GM21786 (cell line): ENCODE data around the gene MOB3B.
"Not testable (repeated sequence)": the region's sequence is repeated elsewhere in the genome, so short reads cannot be mapped to it uniquely, and the experiment has no call there.

Experiments used
- ATAC-seq: cut with Tn5 transposase; IDR thresholded peaks from one replicate; pipeline ENCODE4 v1.9.1; 2021; ENCODE audit not compliant: unreplicated experiment

Gene MOB3B

DNA sequence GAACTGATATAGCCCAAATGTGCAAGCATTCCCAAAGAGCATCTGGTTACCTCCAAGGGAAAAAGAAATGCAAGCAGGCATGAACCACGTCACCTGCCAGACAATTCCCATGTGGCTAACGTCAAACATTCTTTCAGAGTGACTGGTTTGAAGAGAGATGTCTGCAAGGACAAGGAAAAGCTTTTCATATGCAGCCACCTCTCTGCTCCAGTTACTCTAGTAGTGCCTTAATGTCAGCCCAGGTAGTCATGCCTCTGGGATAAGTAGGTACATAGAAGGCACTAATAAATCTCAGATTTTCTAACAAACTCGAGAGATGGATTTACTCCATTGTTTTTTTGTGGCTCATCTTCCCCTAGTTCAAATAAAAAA lies 102.4 kb downstream of the MOB3B start:
- ATAC-seq = no peak

DNA sequence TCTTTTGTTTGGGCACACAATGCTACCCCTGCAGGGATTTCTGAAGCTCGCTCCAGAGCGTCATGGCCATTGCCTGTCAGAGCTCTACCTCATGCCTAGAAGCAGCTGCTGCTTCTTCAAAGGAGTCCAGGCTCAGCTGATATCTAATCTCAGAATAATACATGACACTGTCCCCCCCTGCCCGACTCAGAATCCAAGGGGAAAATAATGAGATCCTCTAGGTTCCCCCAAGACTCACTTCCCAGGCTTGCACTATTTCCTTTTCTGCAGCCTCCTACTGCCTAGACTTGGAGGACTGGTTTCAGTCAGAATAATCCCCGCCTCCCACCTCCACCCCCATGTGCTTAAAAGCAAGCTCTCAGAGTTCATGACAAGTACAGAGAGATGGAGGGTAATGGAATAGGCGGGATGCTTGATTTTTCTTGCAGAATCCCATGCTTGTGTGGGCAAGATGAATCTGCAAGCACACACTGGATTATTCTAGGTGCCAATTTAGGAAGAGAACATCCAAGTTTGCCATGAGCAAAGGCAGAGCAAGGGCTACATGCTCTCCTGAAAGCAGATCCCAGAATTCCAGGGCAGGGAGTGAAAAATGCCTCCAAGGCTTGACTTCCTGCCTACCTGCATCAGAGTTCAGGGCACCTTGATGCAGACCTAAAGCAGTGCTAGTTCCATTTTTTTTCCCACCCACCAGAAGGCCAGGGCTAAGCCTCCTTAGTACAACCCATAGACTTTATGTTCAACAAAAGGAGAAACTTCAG lies 102.9 kb downstream of the MOB3B start:
- ATAC-seq = no peak

DNA sequence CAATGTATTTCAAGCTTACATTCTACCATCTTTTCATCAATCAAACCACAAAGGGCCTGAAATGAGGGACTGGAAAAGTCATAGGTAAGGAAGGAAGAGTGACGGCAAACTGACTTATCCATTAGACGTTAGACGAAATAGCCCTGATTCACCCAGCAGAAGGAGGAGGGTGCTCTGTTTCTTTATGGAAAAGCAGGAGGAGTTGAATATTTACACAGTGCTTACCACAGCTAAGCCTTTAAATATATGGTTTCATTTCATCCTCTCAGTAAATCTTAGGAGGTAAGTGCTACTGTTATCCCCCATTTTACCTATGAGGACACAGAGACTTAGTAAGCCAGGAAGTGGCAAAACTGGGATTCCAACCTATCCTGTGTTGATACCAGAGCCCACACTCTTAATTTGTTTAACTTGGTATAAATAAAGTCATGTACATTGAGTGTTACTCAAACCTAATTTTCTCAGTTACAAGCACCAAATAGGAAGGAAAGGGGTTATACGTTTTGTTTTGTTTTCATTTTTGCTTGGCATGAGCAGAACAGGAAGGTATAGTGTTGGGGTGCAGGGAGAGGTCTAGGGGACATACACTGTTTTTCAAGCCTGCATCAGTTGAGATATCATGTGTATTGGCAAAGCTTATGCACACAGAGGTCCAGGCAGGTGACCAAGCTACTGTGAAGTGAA lies 103.6 kb downstream of the MOB3B start:
- no peak for ATAC-seq

DNA sequence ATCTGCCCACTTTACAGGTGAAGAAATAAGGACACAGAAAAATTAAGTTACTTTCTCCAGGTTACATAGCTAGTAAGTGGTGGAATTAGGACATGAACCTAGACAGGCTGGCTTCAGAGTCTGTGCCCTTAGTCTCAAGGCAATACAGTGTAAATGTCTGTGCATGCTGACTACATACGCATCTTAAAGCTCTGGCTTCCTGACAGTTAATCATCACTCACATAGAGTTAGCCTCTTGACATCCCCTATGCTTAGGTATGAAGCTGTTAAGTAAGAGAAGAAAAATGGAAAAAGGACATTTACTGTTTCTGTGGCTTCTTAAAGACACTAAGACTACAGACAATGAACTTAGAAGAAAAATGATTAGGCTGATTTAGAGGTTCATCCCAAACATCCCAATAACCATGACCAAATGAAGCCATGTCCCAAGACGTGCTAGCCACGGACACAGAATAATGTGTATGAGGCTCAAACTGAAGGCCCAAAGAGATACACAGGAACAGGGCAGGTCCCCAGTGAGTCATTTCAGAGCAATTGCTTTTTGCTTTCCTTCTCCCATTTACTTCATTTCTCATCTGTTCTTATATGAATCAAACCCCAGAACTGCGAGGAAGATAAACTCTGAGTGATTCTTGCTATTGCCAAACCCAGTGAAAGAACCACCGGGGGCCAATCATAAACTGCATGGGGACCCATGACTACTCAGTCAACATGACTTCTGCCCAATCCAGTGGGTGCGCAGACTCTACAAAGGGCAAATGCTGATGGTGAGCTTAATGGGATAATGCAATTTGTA lies 105.5 kb downstream of the MOB3B start:
- ATAC-seq = no peak

DNA sequence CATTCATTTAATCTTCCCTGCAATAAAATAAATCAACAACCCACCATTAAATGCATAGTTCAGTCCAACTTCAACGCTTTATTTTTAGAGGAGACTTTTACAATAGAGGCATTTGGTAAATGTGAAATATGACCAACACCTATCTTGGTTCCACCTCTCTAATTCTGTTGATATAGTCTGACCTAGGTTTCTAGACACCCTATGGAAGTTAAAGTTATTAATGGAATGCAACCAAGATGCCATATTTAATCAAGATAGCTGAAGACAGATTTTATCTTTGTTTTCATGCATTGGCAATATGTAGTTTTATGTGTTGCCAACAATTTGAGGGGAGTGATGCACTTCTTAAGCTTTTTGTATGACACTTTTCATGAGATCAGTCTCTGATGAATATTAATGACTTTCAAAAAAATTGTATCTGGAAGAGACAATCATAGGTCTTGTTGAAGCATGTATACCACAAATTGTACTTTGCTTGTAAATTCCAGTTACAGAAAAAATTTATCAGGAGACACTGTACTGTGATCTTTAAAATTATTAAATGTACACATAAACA lies 107.3 kb downstream of the MOB3B start:
- ATAC-seq = no peak

DNA sequence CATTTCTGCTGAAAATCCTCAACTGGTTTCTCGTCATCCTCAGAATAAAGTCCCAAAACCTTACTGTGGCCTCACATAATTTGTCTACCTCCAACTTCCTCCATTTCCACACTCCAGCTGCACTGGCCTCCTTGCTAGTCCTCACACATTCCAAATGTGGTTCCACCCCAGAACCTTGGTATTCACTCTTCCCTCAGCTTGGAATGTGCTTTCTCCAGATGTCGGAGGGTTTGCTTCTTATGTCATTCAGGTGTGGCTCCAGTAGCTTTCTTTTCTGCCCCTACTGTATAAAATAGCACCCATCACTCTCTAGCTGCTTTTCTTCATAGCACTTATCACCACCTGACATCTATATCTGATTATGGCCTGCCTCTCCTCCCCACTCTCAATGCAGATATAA lies 108.0 kb downstream of the MOB3B start:
- ATAC-seq = no peak

DNA sequence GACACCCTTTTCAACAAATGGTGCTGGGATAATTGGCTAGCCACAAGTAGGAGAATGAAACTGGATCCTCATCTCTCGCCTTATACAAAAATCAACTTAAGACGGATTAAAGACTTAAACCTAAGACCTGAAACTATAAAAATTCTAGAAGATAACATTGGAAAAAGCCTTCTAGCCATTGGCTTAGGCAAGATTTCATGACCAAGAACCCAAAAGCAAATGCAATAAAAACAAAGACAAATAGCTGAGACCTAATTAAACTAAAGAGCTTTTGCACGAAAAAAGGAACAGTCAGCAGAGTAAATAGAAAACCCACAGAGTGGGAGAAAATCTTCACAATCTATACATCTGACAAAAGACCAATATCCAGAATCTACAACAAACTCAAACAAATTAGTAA lies 110.1 kb downstream of the MOB3B start:
- ATAC-seq = not testable (repeated sequence)

DNA sequence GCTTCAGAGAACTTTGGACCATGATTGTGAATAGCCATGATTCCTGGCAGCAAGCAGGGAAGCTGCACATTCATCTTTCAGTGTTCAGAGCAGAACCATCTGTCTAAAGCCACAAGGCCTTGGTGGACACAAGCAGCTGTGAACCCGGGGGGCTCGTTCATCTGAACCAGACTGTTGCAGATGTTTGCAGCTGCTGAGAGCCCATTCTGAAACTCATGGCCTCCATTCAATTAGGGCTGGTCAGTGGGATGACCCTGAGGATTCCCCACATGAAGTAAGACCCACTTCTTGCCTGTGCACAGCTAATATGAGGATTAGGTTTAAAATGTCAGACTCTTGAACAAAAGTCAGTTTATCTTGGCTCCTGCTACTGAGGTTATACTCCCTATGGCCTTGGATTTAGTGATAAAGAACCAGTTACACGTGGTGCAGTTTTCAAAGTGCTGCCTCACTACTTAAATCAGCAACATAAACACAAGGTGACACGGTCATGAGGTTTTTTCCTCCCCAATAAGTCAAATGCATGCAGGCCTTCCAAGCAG lies 115.3 kb downstream of the MOB3B start:
- ATAC-seq = no peak

DNA sequence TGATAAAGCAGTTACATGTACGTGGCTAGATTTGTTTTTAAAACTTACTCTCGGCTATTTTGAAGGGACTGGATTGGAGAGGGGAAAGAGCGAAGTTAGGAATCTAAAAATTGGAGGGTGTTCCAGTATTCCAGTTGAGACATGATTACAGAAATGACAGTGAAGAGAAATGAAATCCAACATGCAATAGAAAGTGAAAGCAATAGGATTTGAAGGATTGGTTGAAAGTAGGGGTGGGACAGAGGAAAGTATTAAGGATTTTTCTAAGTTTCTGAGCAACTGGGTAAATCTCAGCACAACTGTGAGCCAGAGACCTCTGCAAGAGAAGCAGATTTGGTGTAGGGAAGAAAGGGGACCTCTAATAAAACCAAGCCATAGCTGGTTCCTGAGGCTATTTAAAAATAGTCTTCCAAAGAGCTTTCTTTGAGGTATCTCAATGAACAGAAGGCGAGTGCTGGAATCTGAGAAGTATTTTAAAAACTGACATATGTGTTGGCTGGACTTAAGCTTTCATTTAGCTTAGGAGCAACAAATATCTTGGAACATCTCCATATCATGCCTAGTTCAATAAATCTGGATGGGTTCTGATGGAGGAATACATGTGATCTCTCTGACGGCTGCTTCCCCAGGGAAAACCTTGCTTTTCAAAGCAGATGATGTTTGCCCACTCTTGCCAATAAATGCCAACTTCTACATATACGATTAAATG lies 115.9 kb downstream of the MOB3B start:
- ATAC-seq = no peak

DNA sequence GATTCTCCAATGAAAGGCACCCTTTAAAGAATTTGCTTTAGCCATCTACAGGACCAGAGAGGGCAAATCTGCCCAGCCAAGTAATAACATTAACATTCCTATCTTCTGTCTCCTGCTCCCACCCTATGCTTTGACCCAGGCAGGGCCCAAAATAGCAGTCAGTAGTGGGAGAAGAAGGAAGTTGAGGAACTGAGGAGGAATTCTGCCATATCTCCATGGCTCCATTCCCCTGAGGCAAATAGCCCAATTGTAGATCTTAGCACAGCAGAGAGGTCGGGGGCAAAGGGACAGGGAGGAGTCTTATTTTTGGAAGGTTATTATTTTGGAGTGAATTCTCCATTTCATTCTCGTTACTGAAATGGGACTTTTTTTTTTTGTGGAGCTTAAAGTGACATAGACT lies 116.7 kb downstream of the MOB3B start:
- ATAC-seq = no peak

DNA sequence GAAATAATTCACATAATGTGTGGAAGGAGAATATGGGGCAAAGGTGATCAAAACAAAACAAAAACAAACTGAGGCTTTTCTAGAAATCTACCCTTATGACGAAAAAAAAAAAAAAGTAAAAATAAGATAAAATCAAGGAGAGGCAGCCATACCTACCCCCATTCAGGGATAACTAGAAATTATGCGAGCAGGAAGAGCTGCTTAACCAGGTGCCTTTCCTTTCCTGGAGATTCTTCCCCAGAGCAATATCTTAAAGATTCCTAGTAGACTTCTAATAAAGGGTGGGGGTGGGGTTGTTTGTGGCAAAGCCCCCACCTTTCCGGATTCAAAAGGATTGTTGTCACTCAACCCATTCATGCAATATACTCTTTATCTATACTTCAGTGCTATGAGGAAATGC lies 117.5 kb downstream of the MOB3B start:
- no peak for ATAC-seq

DNA sequence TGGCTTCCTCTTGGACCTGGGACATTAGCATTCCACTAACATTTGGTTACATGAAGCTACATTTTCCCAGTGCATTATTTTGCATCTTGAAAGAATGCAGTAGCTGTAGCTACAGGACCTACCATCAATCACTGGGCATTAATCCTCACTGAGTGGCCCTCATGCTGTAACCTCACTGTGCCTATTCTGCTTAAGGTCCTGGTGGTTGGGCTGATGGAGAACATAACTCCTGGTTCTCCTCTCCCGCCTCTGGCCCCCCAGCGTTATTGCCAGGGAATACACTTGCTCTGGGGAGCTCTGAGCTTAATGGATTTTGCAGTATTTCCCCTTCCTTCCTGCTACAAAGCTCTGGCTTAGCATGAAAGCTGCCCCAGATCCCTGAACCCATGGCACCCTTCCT lies 121.1 kb downstream of the MOB3B start:
- no peak for ATAC-seq

DNA sequence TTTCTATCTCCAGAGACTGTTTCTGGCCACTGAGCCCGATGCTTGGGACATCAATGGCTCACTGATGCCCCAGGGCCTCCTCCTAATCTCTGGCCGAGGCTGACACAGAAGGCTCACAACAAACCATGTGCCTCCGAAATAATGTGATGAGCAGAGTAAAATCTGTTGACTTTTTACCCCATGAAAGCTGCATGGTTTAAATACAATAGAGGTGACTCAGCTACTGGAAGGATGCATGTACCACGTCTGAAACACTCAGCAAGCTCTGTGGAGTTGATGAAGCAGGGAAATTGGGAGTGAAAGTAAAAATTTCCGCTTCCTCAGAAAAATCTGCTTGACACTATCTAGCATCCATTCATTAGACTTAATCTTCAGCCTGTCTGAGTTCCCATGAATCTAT lies 121.6 kb downstream of the MOB3B start:
- no peak for ATAC-seq

DNA sequence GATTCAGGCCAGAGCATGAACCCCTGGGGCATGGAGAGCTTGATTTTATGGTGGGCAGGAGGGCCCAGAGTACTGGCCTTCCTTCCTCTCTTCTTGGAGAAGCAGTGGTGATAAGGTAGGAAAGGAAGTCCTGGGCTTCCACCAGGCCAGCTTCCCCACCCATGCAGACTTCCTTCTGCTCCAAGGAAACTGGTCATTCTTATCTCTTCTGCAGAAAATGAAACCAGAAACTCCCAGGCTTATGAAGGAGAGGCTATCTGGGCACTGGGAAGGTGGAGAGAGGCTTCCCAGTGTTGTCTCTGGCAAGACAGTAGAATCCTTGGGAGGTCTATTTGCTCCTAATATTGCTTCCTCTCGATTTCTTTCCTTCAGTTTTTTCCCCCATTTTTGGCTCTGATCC lies 122.1 kb downstream of the MOB3B start:
- ATAC-seq = no peak

DNA sequence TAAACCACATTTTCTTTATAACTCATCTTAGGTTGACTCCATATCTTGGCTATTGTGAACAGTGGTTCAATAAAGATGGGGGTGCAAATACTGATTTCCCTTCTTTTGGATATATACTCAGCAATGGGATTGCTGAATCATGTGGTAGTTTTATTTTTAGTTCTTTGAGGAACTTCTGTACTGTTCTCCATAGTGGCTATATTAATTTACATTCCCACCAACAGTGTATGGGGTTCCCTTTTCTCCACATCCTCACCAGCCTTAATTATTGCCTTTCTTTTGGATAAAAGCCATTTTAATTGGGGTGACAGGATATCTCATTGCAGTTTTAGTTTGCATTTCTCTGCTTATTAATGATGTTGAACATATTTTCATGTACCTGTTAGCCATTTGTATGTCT lies 125.0 kb downstream of the MOB3B start:
- no peak for ATAC-seq

DNA sequence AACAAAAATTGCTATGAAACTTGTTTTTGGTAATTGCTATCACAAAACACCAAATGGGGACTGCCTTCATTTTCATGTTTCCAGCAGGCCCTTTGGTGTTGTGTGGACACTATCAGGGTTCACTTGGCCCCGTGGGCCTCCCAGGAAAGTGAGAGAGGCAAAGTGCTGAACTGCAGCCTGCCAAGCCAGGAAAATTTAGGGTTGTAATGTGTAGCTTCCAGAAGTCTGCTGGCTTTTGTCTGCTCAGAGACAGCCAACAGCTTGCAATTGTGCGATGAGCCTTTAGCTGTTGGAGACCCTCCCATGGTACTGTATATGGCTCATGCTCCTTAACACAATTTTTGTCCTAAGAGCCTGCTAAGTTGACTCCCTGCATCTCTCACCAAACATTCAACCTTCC lies 127.0 kb downstream of the MOB3B start:
- no peak for ATAC-seq

DNA sequence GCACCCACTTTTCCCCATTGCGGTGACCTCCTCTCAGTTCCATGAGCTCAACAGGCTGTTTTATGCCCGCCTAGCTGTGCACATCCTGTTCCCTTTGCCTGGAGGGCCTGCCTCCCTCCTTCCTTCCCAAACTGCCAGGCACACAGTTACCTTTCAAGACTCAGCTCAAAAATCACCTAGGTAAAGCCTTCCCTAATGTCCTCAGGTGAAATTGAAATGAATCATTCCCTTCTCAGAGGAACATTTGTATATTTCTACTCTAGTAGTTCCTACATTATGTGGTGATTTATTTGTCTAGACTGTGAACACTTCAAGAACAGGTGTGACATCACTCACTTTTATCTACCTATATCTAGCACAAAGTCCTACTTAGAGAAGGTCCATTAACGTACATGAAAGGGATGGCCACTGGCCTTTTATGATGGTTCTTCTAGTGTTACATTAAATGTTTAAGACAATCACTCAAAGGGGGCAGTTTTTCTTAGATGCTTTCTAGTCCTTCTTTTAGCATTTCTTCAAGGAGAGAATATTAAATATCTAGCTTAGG lies 129.2 kb downstream of the MOB3B start:
- no peak for ATAC-seq

DNA sequence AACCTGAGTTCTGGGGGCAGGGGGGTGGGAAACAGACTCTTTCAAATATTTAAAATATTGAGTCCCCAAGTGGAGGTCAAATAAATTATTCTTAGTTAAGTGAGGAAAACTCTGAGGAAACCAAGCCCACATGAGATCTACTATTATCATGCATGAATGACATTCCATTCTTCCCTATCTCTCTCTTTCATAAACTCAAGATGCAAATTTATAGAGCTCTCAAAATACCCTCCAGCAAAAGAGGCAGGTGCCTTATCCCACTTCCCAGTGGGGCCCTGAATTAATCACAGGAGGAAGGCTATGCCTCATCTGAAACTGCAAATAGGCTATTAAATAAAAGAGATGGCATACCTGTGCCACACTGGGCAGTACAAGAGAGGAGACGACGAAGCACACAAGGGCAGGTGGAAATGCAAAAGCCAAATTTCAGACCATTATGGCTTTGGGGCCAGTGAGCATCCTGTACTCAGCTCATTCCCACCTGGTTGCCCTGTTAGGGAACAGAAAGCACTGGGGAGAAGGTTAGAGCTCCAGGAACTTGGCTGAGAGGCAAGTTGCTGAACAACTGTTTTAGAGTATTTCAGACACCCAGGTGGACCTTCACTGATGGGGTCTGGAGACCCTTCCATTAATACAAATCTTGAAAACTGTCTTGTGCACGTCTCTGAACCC lies 130.5 kb downstream of the MOB3B start:
- ATAC-seq = no peak

DNA sequence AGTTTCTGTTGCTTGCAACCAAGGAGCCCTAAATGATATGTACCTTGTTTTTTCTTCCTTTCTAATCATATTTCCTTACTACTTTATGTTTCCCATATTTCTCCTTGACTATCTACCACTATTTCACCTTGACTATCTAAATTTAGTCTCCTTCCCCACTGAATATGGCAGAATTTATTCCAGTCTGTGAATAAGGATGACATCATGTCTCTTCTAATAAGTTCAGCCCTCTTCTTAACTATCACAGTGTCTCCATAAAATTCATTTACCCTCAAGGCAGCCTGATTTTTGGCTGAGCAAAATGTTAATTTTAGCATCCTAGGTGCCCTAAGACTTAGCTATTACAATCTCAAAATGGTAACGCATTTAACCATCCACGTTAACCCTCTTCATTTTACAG lies 133.1 kb downstream of the MOB3B start:
- ATAC-seq = no peak

DNA sequence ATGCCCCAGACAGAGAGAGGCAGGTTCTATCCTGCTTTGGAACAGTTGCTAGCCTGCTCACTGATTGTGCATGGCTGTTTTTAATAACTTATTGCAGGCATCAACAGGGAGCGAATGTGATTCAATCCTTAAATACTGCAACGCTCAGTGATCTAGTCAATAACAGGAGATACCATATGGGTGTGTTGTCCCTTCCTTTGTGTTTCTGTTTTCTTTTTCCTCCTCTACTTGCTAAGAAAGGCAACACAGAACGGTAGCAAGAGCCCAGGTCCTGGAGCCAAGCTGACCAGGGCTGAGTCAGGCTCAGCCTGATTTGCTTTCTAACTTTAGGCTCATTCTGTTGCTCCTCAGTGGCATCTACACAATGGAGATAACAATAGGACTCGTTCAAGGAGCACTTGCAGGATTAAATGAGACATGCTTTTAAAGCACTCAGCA lies 134.1 kb downstream of the MOB3B start:
- ATAC-seq = no peak
